ENCODE data around the gene RBMS1.
"Not testable (repeated sequence)": the region's sequence is repeated elsewhere in the genome, so short reads cannot be mapped to it uniquely, and the experiment has no call there.

RBMS1 gene

GRCh38 chr2:160427629-160428404 lies 65.8 kb downstream of the RBMS1 start:
- Mint-ChIP-seq H3K9me3 (peaks cover 12% of the 10 kb centered on the region), H3K27me3 (ENCODE audit: low read depth) (peaks cover 3% of the 10 kb centered on the region), H3K4me1 (ENCODE audit: low read depth) (peaks cover 37% of the 10 kb centered on the region), H3K36me3 (ENCODE audit: low read depth) (peaks cover 36% of the 10 kb centered on the region), H3K27ac (peak overlapping the region; percentile 74), H3K4me3 (peak overlapping the region; percentile 63)

- H3K27ac Mint-ChIP-seq: no peak overlapping the region
- no peak overlapping the region for H3K4me3 Mint-ChIP-seq
- peaks cover 15% of the 10 kb centered on the region for H3K9me3 Mint-ChIP-seq
- peaks cover 3% of the 10 kb centered on the region for H3K27me3 Mint-ChIP-seq (ENCODE audit: low read depth)
- peaks cover 42% of the 10 kb centered on the region for H3K4me1 Mint-ChIP-seq (ENCODE audit: low read depth)
- peaks cover 39% of the 10 kb centered on the region for H3K36me3 Mint-ChIP-seq (ENCODE audit: low read depth)
Observed at GRCh38 chr2:160426604-160427003, 67.0 kb downstream of the RBMS1 start.

- H3K4me1 Mint-ChIP-seq (ENCODE audit: low read depth): peaks cover 40% of the 10 kb centered on the region
- H3K27ac Mint-ChIP-seq: peak overlapping the region; percentile 28
- no peak overlapping the region for H3K4me3 Mint-ChIP-seq
Observed at GRCh38 chr2:160425434-160426151, 68.0 kb downstream of the RBMS1 start.

GRCh38 chr2:160423126-160423525 lies 70.5 kb downstream of the RBMS1 start:
- Mint-ChIP-seq H3K4me3 (peak overlapping the region; percentile 23), H3K4me1 (ENCODE audit: low read depth) (peaks cover 43% of the 10 kb centered on the region), H3K9me3 (peaks cover 3% of the 10 kb centered on the region)

More at GRCh38 chr2:160425434-160426151, 68.0 kb downstream of the RBMS1 start:
- Mint-ChIP-seq H3K9me3 (peaks cover 12% of the 10 kb centered on the region), H3K27me3 (ENCODE audit: low read depth) (peaks cover 3% of the 10 kb centered on the region), H3K36me3 (ENCODE audit: low read depth) (peaks cover 37% of the 10 kb centered on the region)

GRCh38 chr2:160421646-160422501 lies 71.7 kb downstream of the RBMS1 start:
- Mint-ChIP-seq H3K4me1 (ENCODE audit: low read depth) (peaks cover 42% of the 10 kb centered on the region), H3K4me3 (peak overlapping the region; percentile 44), H3K36me3 (ENCODE audit: low read depth) (peaks cover 29% of the 10 kb centered on the region), H3K27ac (peak overlapping the region; percentile 78)
- H3K27me3 Mint-ChIP-seq (ENCODE audit: low read depth); H3K9me3 Mint-ChIP-seq: not testable (repeated sequence)

More at GRCh38 chr2:160423126-160423525, 70.5 kb downstream of the RBMS1 start:
- Mint-ChIP-seq H3K27me3 (ENCODE audit: low read depth) (peaks cover 3% of the 10 kb centered on the region), H3K27ac (no peak overlapping the region), H3K36me3 (ENCODE audit: low read depth) (peaks cover 29% of the 10 kb centered on the region)

GRCh38 chr2:160420711-160421110 lies 72.9 kb downstream of the RBMS1 start:
- H3K27ac Mint-ChIP-seq: no peak overlapping the region
- peaks cover 24% of the 10 kb centered on the region for H3K36me3 Mint-ChIP-seq (ENCODE audit: low read depth)
- no peaks in the 10 kb centered on the region for H3K27me3 Mint-ChIP-seq (ENCODE audit: low read depth)
- no peak overlapping the region for H3K4me3 Mint-ChIP-seq
- peaks cover 41% of the 10 kb centered on the region for H3K4me1 Mint-ChIP-seq (ENCODE audit: low read depth)
- H3K9me3 Mint-ChIP-seq: peaks cover 3% of the 10 kb centered on the region

GRCh38 chr2:160419776-160420505 lies 73.7 kb downstream of the RBMS1 start:
- no peak overlapping the region for H3K27ac Mint-ChIP-seq
- no peak overlapping the region for H3K4me3 Mint-ChIP-seq
- peaks cover 3% of the 10 kb centered on the region for H3K9me3 Mint-ChIP-seq
- no peaks in the 10 kb centered on the region for H3K27me3 Mint-ChIP-seq (ENCODE audit: low read depth)
- peaks cover 36% of the 10 kb centered on the region for H3K4me1 Mint-ChIP-seq (ENCODE audit: low read depth)
- H3K36me3 Mint-ChIP-seq (ENCODE audit: low read depth): peaks cover 19% of the 10 kb centered on the region

- H3K4me1 Mint-ChIP-seq (ENCODE audit: low read depth): peaks cover 36% of the 10 kb centered on the region
- no peak overlapping the region for H3K27ac Mint-ChIP-seq
- H3K9me3 Mint-ChIP-seq: peaks cover 3% of the 10 kb centered on the region
- H3K4me3 Mint-ChIP-seq: no peak overlapping the region
- H3K36me3 Mint-ChIP-seq (ENCODE audit: low read depth): peaks cover 22% of the 10 kb centered on the region
- peaks cover 4% of the 10 kb centered on the region for H3K27me3 Mint-ChIP-seq (ENCODE audit: low read depth)
Observed at GRCh38 chr2:160418853-160419252, 74.8 kb downstream of the RBMS1 start.

- Mint-ChIP-seq H3K27me3 (ENCODE audit: low read depth) (peaks cover 4% of the 10 kb centered on the region), H3K36me3 (ENCODE audit: low read depth) (peaks cover 19% of the 10 kb centered on the region), H3K4me3 (no peak overlapping the region), H3K27ac (no peak overlapping the region), H3K4me1 (ENCODE audit: low read depth) (peaks cover 36% of the 10 kb centered on the region), H3K9me3 (peaks cover 3% of the 10 kb centered on the region)
Observed at GRCh38 chr2:160418398-160418765, 75.2 kb downstream of the RBMS1 start.

- H3K4me3 Mint-ChIP-seq: no peak overlapping the region
- H3K27ac Mint-ChIP-seq: peak overlapping the region; percentile 22
- peaks cover 16% of the 10 kb centered on the region for H3K36me3 Mint-ChIP-seq (ENCODE audit: low read depth)
- peaks cover 33% of the 10 kb centered on the region for H3K4me1 Mint-ChIP-seq (ENCODE audit: low read depth)
- peaks cover 4% of the 10 kb centered on the region for H3K27me3 Mint-ChIP-seq (ENCODE audit: low read depth)
- H3K9me3 Mint-ChIP-seq: peaks cover 3% of the 10 kb centered on the region
Observed at GRCh38 chr2:160417745-160418397, 75.7 kb downstream of the RBMS1 start.

GRCh38 chr2:160415991-160416390 lies 77.6 kb downstream of the RBMS1 start:
- H3K9me3 Mint-ChIP-seq: no peaks in the 10 kb centered on the region
- H3K36me3 Mint-ChIP-seq (ENCODE audit: low read depth): peaks cover 3% of the 10 kb centered on the region
- peaks cover 38% of the 10 kb centered on the region for H3K4me1 Mint-ChIP-seq (ENCODE audit: low read depth)
- H3K4me3 Mint-ChIP-seq: no peak overlapping the region
- peaks cover 4% of the 10 kb centered on the region for H3K27me3 Mint-ChIP-seq (ENCODE audit: low read depth)
- H3K27ac Mint-ChIP-seq: no peak overlapping the region

- Mint-ChIP-seq H3K27ac (peak overlapping the region; percentile 80), H3K4me1 (ENCODE audit: low read depth) (peaks cover 42% of the 10 kb centered on the region), H3K9me3 (no peaks in the 10 kb centered on the region), H3K4me3 (peak overlapping the region; percentile 40), H3K36me3 (ENCODE audit: low read depth) (peaks cover 3% of the 10 kb centered on the region), H3K27me3 (ENCODE audit: low read depth) (peaks cover 11% of the 10 kb centered on the region)
Observed at GRCh38 chr2:160411955-160412354, 81.7 kb downstream of the RBMS1 start.

GRCh38 chr2:160411167-160411566 lies 82.4 kb downstream of the RBMS1 start:
- H3K9me3 Mint-ChIP-seq: no peaks in the 10 kb centered on the region
- H3K36me3 Mint-ChIP-seq (ENCODE audit: low read depth): peaks cover 7% of the 10 kb centered on the region
- peak overlapping the region; percentile 80 for H3K27ac Mint-ChIP-seq
- H3K4me3 Mint-ChIP-seq: peak overlapping the region; percentile 40
- H3K4me1 Mint-ChIP-seq (ENCODE audit: low read depth): peaks cover 48% of the 10 kb centered on the region
- H3K27me3 Mint-ChIP-seq (ENCODE audit: low read depth): peaks cover 11% of the 10 kb centered on the region
